Sigmoid colon (tissue), 4 donors: ENCODE data around the gene SIK3.

Source experiments
- CTCF ChIP-seq, 4 experiments: fragments of 450-650 bp in 3 of 4; fragments of 200-600 bp in 1 of 4; IDR thresholded peaks; one replicate each; pipeline ENCODE4 v1.5.1; 2016 to 2019; ENCODE audit warnings: antibody characterized with exemption in 4 of 4, mild to moderate bottlenecking in 3 of 4, moderate library complexity in 2 of 4
- EP300 ChIP-seq, 4 donors: sonication (generic); formaldehyde crosslinking; IDR thresholded peaks; one replicate each; pipeline ENCODE4 v1.6.1; 2017; ENCODE audit warnings: antibody characterized with exemption in 4 of 4
- POLR2A ChIP-seq, 2 donors: fragments of 450-650 bp; IDR thresholded peaks; one replicate each; pipeline ENCODE4 v1.6.1; 2016; ENCODE audit warnings: antibody characterized with exemption in 2 of 2, mild to moderate bottlenecking in 2 of 2, moderate library complexity in 2 of 2
- POLR2AphosphoS5 ChIP-seq, 4 donors: sonication (generic); formaldehyde crosslinking; IDR thresholded peaks; one replicate each; pipeline ENCODE4 v1.6.1; 2017; ENCODE audit warnings: antibody characterized with exemption in 4 of 4

GRCh38 chr11:116813170-116813569 is 285.1 kb downstream of the SIK3 start:
- TF ChIP-seq CTCF (IDR thresholded peaks at IDR 0.05) (no peak), POLR2A (IDR thresholded peaks at IDR 0.05) (no peak), EP300 (IDR thresholded peaks at IDR 0.05) (no peak), POLR2AphosphoS5 (IDR thresholded peaks at IDR 0.05) (no peak)
